Left lobe of liver (tissue), 2 donors: ENCODE measurements around the gene SUGP1. TPM values are rescaled to one million over a fixed set of nuclear protein-coding genes. Genes with fewer than 3 reads are reported as not detected.

ENCODE experiments used
- ATAC-seq: fragments of 200-7000 bp; cut with Tn5 transposase; one replicate; pipeline ENCODE4 v1.9.1; 2020; ENCODE audit warnings: mild to moderate bottlenecking, moderate library complexity
- DNase-seq: peaks from one replicate; pipeline ENCODE4 v3.0.0-alpha.2; 2020; ENCODE audit warnings: low spot score
- total RNA-seq: library from RNA; stranded (reverse); gene quantifications from one replicate; pipeline ENCODE4 v1.2.1, GENCODE V29; 2021
- donor health status: DM: no; HTN: no; CAD: no; lungs with moderate emphysema.
- donor health status: DM: no; HTN: yes; CAD: no.

The SUGP1 gene
- total RNA-seq, 1 donor from 2014 or later: 28.6 TPM

GRCh38 chr19:19238126-19238894 is 82.0 kb downstream of the SUGP1 start:
- no peak for ATAC-seq
- no peak for DNase-seq

GRCh38 chr19:19236173-19236572 is 84.1 kb downstream of the SUGP1 start:
- DNase-seq (no peak), ATAC-seq (no peak)

GRCh38 chr19:19234220-19234816 is 86.0 kb downstream of the SUGP1 start:
- DNase-seq: no peak
- ATAC-seq: no peak

GRCh38 chr19:19232261-19232721 is 88.0 kb downstream of the SUGP1 start:
- DNase-seq (no peak), ATAC-seq (no peak)

GRCh38 chr19:19230999-19231398 is 89.3 kb downstream of the SUGP1 start:
- no peak for ATAC-seq

GRCh38 chr19:19229701-19230100 is 90.6 kb downstream of the SUGP1 start:
- no peak for DNase-seq
- ATAC-seq: no peak

More at GRCh38 chr19:19230999-19231398, 89.3 kb downstream of the SUGP1 start:
- no peak for DNase-seq

- ATAC-seq (no peak), DNase-seq (no peak)
Observed at GRCh38 chr19:19227217-19227616, 93.1 kb downstream of the SUGP1 start.

GRCh38 chr19:19226663-19227062 is 93.6 kb downstream of the SUGP1 start:
- DNase-seq (no peak), ATAC-seq (no peak)

GRCh38 chr19:19226204-19226603 is 94.1 kb downstream of the SUGP1 start:
- ATAC-seq: no peak
- DNase-seq: no peak

Other genes starting within 250 kb of the SUGP1 start
- 24.9 TPM for gene TMEM161A, start 182.0 kb downstream of the SUGP1 start, total RNA-seq
- gene MEF2B, start 150.2 kb downstream of the SUGP1 start, total RNA-seq: 2.8 TPM
- gene BORCS8, start 128.4 kb downstream of the SUGP1 start, total RNA-seq: 13.3 TPM
- 20.8 TPM for gene RFXANK, start 128.3 kb downstream of the SUGP1 start, total RNA-seq
- gene NR2C2AP, start 117.1 kb downstream of the SUGP1 start, total RNA-seq: 3.5 TPM
- 0.20 TPM for gene NCAN, start 108.6 kb downstream of the SUGP1 start, total RNA-seq
- gene TM6SF2, start 47.2 kb downstream of the SUGP1 start, total RNA-seq: 73.3 TPM
- 24.7 TPM for gene MAU2, start 320 bp upstream of the SUGP1 start, total RNA-seq
- gene GATAD2A, start 85.2 kb upstream of the SUGP1 start, total RNA-seq: 36.1 TPM
- gene TSSK6, start 195.0 kb upstream of the SUGP1 start, total RNA-seq: 1.8 TPM
- gene NDUFA13, start 195.7 kb upstream of the SUGP1 start, total RNA-seq: 200 TPM
- gene YJEFN3, start 208.4 kb upstream of the SUGP1 start, total RNA-seq: 5.9 TPM
- 0.10 TPM for gene CILP2, start 217.8 kb upstream of the SUGP1 start, total RNA-seq